H1 (cell line): ENCODE results near the gene BSND. TPM values are rescaled to one million over a fixed set of nuclear protein-coding genes. Genes with fewer than 3 reads are reported as not detected.

Experiments used
- CTCF ChIA-PET: fragments of 300-600 bp; sonication (Branson Sonifier 250); formaldehyde crosslinking; loops from one replicate; lab custom pipeline; 2021; ENCODE audit not compliant: partially characterized antibody; lab: Charles Lee
- POLR2A ChIA-PET: fragments of 300-600 bp; sonication (Branson Sonifier 250); formaldehyde crosslinking; loops from one replicate; lab custom pipeline; 2021; ENCODE audit warnings: inconsistent platforms; ENCODE audit not compliant: partially characterized antibody; lab: Charles Lee
- DNase-seq, 2 experiments: peaks; one replicate each; pipeline versions ENCODE4 v3.0.0 to v3.0.0-alpha.2; 2010 to 2022; ENCODE audit warnings: low spot score in 2 of 2, low read depth in 1 of 2, mixed read lengths in 1 of 2
- FAIRE-seq: peaks from 2 replicates; lab custom pipeline; 2011; peaks lifted over from hg19 to GRCh38; lab: Jason Lieb, UNC
- H2AFZ ChIP-seq: 2 replicates; pipeline ENCODE4 v1.8.1; 2012; ENCODE audit warnings: low read length, inconsistent platforms
- H2AK5ac ChIP-seq: 2 replicates; pipeline ENCODE4 v1.6.1; 2013; ENCODE audit warnings: low read depth, low read length
- H2BK120ac ChIP-seq: replicated peaks from 2 replicates; pipeline ENCODE3; 2013; ENCODE audit warnings: low read depth, low read length, inconsistent platforms
- H2BK12ac ChIP-seq: 2 replicates; pipeline ENCODE4 v1.6.1; 2013; ENCODE audit warnings: low read depth, low read length
- H2BK15ac ChIP-seq: 2 replicates; pipeline ENCODE4 v1.6.1; 2013; ENCODE audit warnings: low read length
- H2BK20ac ChIP-seq: 2 replicates; pipeline ENCODE4 v1.6.1; 2013; ENCODE audit warnings: low read length
- H2BK5ac ChIP-seq: 2 replicates; pipeline ENCODE4 v1.6.1; 2013; ENCODE audit warnings: low read depth, low read length
- H3K14ac ChIP-seq: 2 replicates; pipeline ENCODE4 v1.6.1; 2013; ENCODE audit warnings: inconsistent platforms; ENCODE audit not compliant: insufficient read length
- H3K18ac ChIP-seq: 2 replicates; pipeline ENCODE4 v1.6.1; 2013; ENCODE audit warnings: low read length; ENCODE audit errors: extremely low read depth
- H3K23ac ChIP-seq: 2 replicates; pipeline ENCODE4 v1.6.1; 2013; ENCODE audit warnings: inconsistent platforms; ENCODE audit not compliant: insufficient read length
- H3K23me2 ChIP-seq: 2 replicates; pipeline ENCODE4 v1.6.1; 2013; ENCODE audit warnings: low read depth, low read length
- H3K27ac ChIP-seq: 2 replicates; pipeline ENCODE4 v1.6.1; 2011; ENCODE audit warnings: low read depth, low read length, inconsistent platforms
- H3K27me3 ChIP-seq, 4 experiments: replicated peaks in 1 of 4; 1 replicate in 1 of 4; 2 replicates in 3 of 4; pipeline versions ENCODE4 v1.6.1 to v1.8.1; 2011 to 2013; ENCODE audit warnings: low read length in 3 of 4, mild to moderate bottlenecking in 3 of 4, inconsistent platforms in 2 of 4, mixed read lengths in 2 of 4, moderate library complexity in 1 of 4; ENCODE audit not compliant: control insufficient read depth in 3 of 4, insufficient read depth in 3 of 4; ENCODE audit errors: extremely low read depth in 1 of 4
- H3K36me3 ChIP-seq, 4 experiments: 2 replicates each; pipeline versions ENCODE4 v1.6.1 to v1.8.1; 2011 to 2013; ENCODE audit warnings: mild to moderate bottlenecking in 4 of 4, low read length in 3 of 4, moderate library complexity in 2 of 4, control low read depth in 1 of 4, inconsistent platforms in 1 of 4; ENCODE audit not compliant: insufficient read depth in 4 of 4, control insufficient read depth in 2 of 4
- H3K4ac ChIP-seq: replicated peaks from 2 replicates; pipeline ENCODE3; 2013; ENCODE audit warnings: low read length, low read depth, mixed read lengths, inconsistent platforms; ENCODE audit not compliant: insufficient read length
- H3K4me1 ChIP-seq, 4 experiments: replicated peaks in 1 of 4; 1 replicate in 1 of 4; 2 replicates in 3 of 4; pipeline versions ENCODE4 v1.6.1 to v1.8.1; 2011 to 2013; ENCODE audit warnings: low read length in 3 of 4, inconsistent platforms in 2 of 4, mixed read lengths in 1 of 4; ENCODE audit not compliant: insufficient read depth in 4 of 4, control insufficient read depth in 3 of 4
- H3K4me2 ChIP-seq, 2 experiments: 2 replicates each; pipeline versions ENCODE4 v1.6.1 to v1.8.1; 2011 to 2013; ENCODE audit warnings: low read depth in 2 of 2, low read length in 2 of 2, control low read depth in 1 of 2, inconsistent platforms in 1 of 2, mild to moderate bottlenecking in 1 of 2; ENCODE audit not compliant: insufficient read depth in 1 of 2
- H3K4me3 ChIP-seq, 4 experiments: fragments of 200-600, 300-600 bp in 1 of 4; sonication (generic), shearing (Covaris generic), sonication (Bioruptor Twin) in 1 of 4; 2 replicates each; pipeline versions ENCODE4 v1.5.1 to v1.8.1; 2011 to 2016; ENCODE audit warnings: low read length in 4 of 4, low read depth in 3 of 4, control low read depth in 2 of 4, inconsistent platforms in 2 of 4, mild to moderate bottlenecking in 2 of 4, mixed read lengths in 1 of 4, moderate library complexity in 1 of 4; ENCODE audit not compliant: insufficient read depth in 2 of 4; ENCODE audit errors: extremely low read depth in 1 of 4
- H3K56ac ChIP-seq: replicated peaks from 2 replicates; pipeline ENCODE3; 2013; ENCODE audit warnings: low read depth, mild to moderate bottlenecking, mixed read lengths, low read length, inconsistent platforms; ENCODE audit not compliant: insufficient read length
- H3K79me1 ChIP-seq: 2 replicates; pipeline ENCODE4 v1.6.1; 2013; ENCODE audit warnings: low read depth, low read length, control low read depth
- H3K79me2 ChIP-seq, 2 experiments: 2 replicates each; pipeline versions ENCODE4 v1.6.1 to v1.8.1; 2012 to 2013; ENCODE audit warnings: low read length in 2 of 2, mild to moderate bottlenecking in 2 of 2, inconsistent platforms in 1 of 2; ENCODE audit not compliant: insufficient read depth in 2 of 2, control insufficient read depth in 1 of 2
- H3K9ac ChIP-seq, 4 experiments: replicated peaks in 1 of 4; 1 replicate in 1 of 4; 2 replicates in 3 of 4; pipeline versions ENCODE4 v1.6.1 to v1.8.1; 2011 to 2013; ENCODE audit warnings: low read depth in 3 of 4, low read length in 3 of 4, control low read depth in 2 of 4, mild to moderate bottlenecking in 2 of 4, moderate library complexity in 2 of 4, inconsistent platforms in 1 of 4; ENCODE audit errors: extremely low read depth in 1 of 4
- H3K9me3 ChIP-seq, 2 experiments: 2 replicates each; pipeline versions ENCODE4 v1.6.1 to v1.8.1; 2012 to 2013; ENCODE audit warnings: mild to moderate bottlenecking in 2 of 2, moderate library complexity in 2 of 2, control low read depth in 1 of 2, inconsistent platforms in 1 of 2, low read depth in 1 of 2, low read length in 1 of 2, mixed read lengths in 1 of 2; ENCODE audit not compliant: insufficient read depth in 2 of 2
- H4K20me1 ChIP-seq, 2 experiments: replicated peaks in 1 of 2; 2 replicates each; pipeline versions ENCODE3 to v1.8.1; 2011 to 2013; ENCODE audit warnings: inconsistent platforms in 2 of 2, low read length in 2 of 2, mild to moderate bottlenecking in 1 of 2; ENCODE audit not compliant: insufficient read depth in 2 of 2, control insufficient read depth in 1 of 2
- H4K5ac ChIP-seq: 2 replicates; pipeline ENCODE4 v1.6.1; 2013; ENCODE audit warnings: low read length, low read depth, mixed read lengths, inconsistent platforms; ENCODE audit not compliant: insufficient read length
- H4K8ac ChIP-seq: 2 replicates; pipeline ENCODE4 v1.8.0; 2013; ENCODE audit warnings: mild to moderate bottlenecking, moderate library complexity, low read length, inconsistent platforms; ENCODE audit not compliant: insufficient read depth; ENCODE audit errors: extremely low read depth
- H4K91ac ChIP-seq: replicated peaks from 2 replicates; pipeline ENCODE3; 2013; ENCODE audit warnings: low read length, mixed read lengths, inconsistent platforms; ENCODE audit not compliant: insufficient read length
- ASH2L ChIP-seq: fragments of 200-600, 300-600 bp; sonication (generic); IDR thresholded peaks from one replicate; pipeline ENCODE4 v1.7.1; 2017; ENCODE audit warnings: low read length
- ATF2 ChIP-seq: IDR thresholded peaks from 2 replicates; pipeline ENCODE4 v1.6.1; 2012; ENCODE audit warnings: low read length, inconsistent platforms
- CBX5 ChIP-seq: fragments of 300-800, 300-1000 bp; sonication (generic); IDR thresholded peaks from 2 replicates; pipeline ENCODE4 v1.7.1; 2016; ENCODE audit warnings: antibody characterized with exemption, low read length, low read depth
- CHD1 ChIP-seq: IDR thresholded peaks from 2 replicates; pipeline ENCODE4 v1.6.1; 2012; ENCODE audit warnings: low read depth, low read length, improper control_type of control experiment
- EZH2 ChIP-seq: fragments of 200-600 bp; sonication (generic); IDR thresholded peaks from 2 replicates; pipeline ENCODE4 v1.7.1; 2012; ENCODE audit warnings: low read depth, mild to moderate bottlenecking, moderate library complexity, low read length, inconsistent platforms; ENCODE audit not compliant: severe bottlenecking
- RBBP5 ChIP-seq: IDR thresholded peaks from 2 replicates; pipeline ENCODE4 v1.7.1; 2012; ENCODE audit warnings: low read depth, mild to moderate bottlenecking, inconsistent platforms, low read length, moderate library complexity, borderline replicate concordance
- SIRT6 ChIP-seq: IDR thresholded peaks from one replicate; pipeline ENCODE4 v1.7.1; 2012; ENCODE audit warnings: low read length, inconsistent platforms
- SP2 ChIP-seq: IDR thresholded peaks from 2 replicates; pipeline ENCODE4 v1.6.1; 2012; ENCODE audit warnings: mild to moderate bottlenecking, low read length, inconsistent platforms
- SP4 ChIP-seq: IDR thresholded peaks from 2 replicates; pipeline ENCODE4 v1.6.1; 2012; ENCODE audit warnings: low read length, inconsistent platforms
- TBP ChIP-seq: IDR thresholded peaks from 2 replicates; pipeline ENCODE4 v1.6.1; 2011; ENCODE audit warnings: low read depth, low read length, improper control_type of control experiment
- WGBS, 2 experiments: shearing (Covaris generic) in 1 of 2; methylation state at CpG; one replicate each; pipeline versions ENCODE4 v1.1.6 to v1.1.7; 2013 to 2015; ENCODE audit warnings: low lambda C conversion rate in 2 of 2, mixed read lengths in 2 of 2, inconsistent platforms in 1 of 2, low coverage in 1 of 2, missing lambda C conversion rate in 1 of 2; ENCODE audit not compliant: insufficient replicate concordance in 2 of 2, insufficient coverage in 1 of 2, insufficient read length in 1 of 2; ENCODE audit errors: extremely low coverage in 1 of 2, missing lambda C conversion rate in 1 of 2; 5-methylcytosine and 5-hydroxymethylcytosine counted together
- polyA plus RNA-seq, 7 experiments: library from polyadenylated mRNA; depleted of rRNA in 3 of 7; stranded (reverse) in 5 of 7; unstranded in 2 of 7; fragments of >200 nt in 5 of 7; fragments of 200-250 nt in 2 of 7; gene quantifications; 1 replicate in 5 of 7; 2 replicates in 1 of 7; 4 replicates in 1 of 7; pipeline versions ENCODE4 v1.2.1 to v1.2.3, GENCODE V29; 2011 to 2013; ENCODE audit warnings: missing spikeins in 2 of 7, mixed read lengths in 2 of 7
- total RNA-seq: library from RNA; stranded (reverse); fragmentation: NEBNext Ultra II Directional; extraction: Animal tissue kit (Norgen Biotek cat#: 25700); gene quantifications from 2 replicates; pipeline ENCODE4 v1.2.1, GENCODE V29; 2021

The BSND gene
- total and polyA plus RNA-seq, 2 of the 8 experiments (the other 6 are each of a cell fraction or from before 2014, with no cell fraction given) = 0.43 to 0.68 TPM

GRCh38 chr1:54977533-54978297, 21.0 kb upstream of the BSND start:
- no peak overlapping the region for H3K27ac ChIP-seq
- H3K27me3 ChIP-seq = peaks cover 0 to 29% (median 18%) of the 10 kb centered on the region in 4 experiments; a peak in 6 of 7 replicates
- no peak overlapping the region for H3K4me2 ChIP-seq
- WGBS, 2 experiments = 86% methylated on average over 5 of the region's 5 CpGs; no CpG with 5 or more reads in 1 of the 2 experiments
- POLR2A ChIA-PET = no interaction called here
- H2BK5ac ChIP-seq = no peak overlapping the region
- H3K56ac ChIP-seq = no peak overlapping the region
- no peak overlapping the region for H2BK20ac ChIP-seq
- H2BK120ac ChIP-seq = no peak overlapping the region
- CTCF ChIA-PET = interaction anchor here (0.6 to 18.4 kb wide), 10 partner anchors 9 to 214 kb away, joined by 3 to 436 read pairs (median 4); no protein-coding TSS in a partner anchor
- no peak overlapping the region for H3K9ac ChIP-seq
- H4K5ac ChIP-seq = no peak overlapping the region
- H3K36me3 ChIP-seq = no peaks in the 10 kb centered on the region
- H2BK15ac ChIP-seq = no peak overlapping the region
- H3K79me1 ChIP-seq = no peaks in the 10 kb centered on the region
- H3K18ac ChIP-seq = no peak overlapping the region
- peaks cover 8% of the 10 kb centered on the region for H3K23me2 ChIP-seq
- DNase-seq (no peak), FAIRE-seq (no peak)
- no peak for TF ChIP-seq TBP
- no peak for TF ChIP-seq CBX5
- TF ChIP-seq SP4 = no peak
- no peak for TF ChIP-seq SIRT6
- no peak for TF ChIP-seq CHD1
- no peak for TF ChIP-seq ATF2
- TF ChIP-seq SP2 = no peak
- no peak for TF ChIP-seq ASH2L
- TF ChIP-seq RBBP5 = no peak
- TF ChIP-seq EZH2 = no peak
- H4K91ac ChIP-seq = peak overlapping the region; percentile 25
- H3K14ac ChIP-seq = no peak overlapping the region
- no peak overlapping the region for H3K4ac ChIP-seq
- no peaks in the 10 kb centered on the region for H3K9me3 ChIP-seq
- H2BK12ac ChIP-seq = 0 out of 2 replicates have a peak overlapping the region, but pooled peaks have one; percentile 2
- no peaks in the 10 kb centered on the region for H3K79me2 ChIP-seq
- H4K20me1 ChIP-seq = no peaks in the 10 kb centered on the region
- H3K23ac ChIP-seq = no peak overlapping the region
- H3K4me1 ChIP-seq = peaks cover 0 to 8% (median 7%) of the 10 kb centered on the region in 4 experiments; a peak in 6 of 7 replicates
- no peak overlapping the region for H2AFZ ChIP-seq
- H4K8ac ChIP-seq = no peak overlapping the region
- no peak overlapping the region for H2AK5ac ChIP-seq
- H3K4me3 ChIP-seq = no peak overlapping the region
